SK-N-SH (cell line): Measurements from ENCODE around the gene DTX3L. TPM values are rescaled to one million over a fixed set of nuclear protein-coding genes. Genes with fewer than 3 reads are reported as not detected.

Experiments
- CTCF ChIA-PET: fragments of 300-600, 350-600 bp; formaldehyde crosslinking; extraction: SDS; loops from one replicate; lab custom pipeline; 2021; lab: Yijun Ruan, JAX
- POLR2A ChIA-PET: fragments of 350-600 bp; sonication (Branson Sonifier 250); formaldehyde crosslinking; extraction: SDS; loops from one replicate; lab custom pipeline; 2020; ENCODE audit warnings: antibody characterized with exemption, inconsistent platforms; lab: Yijun Ruan, JAX
- DNase-seq: peaks from one replicate; pipeline ENCODE4 v3.0.0; 2012
- H2AFZ ChIP-seq: fragments of 200-600 bp; sonication (generic); 2 replicates; pipeline ENCODE4 v1.8.1; 2016; ENCODE audit warnings: antibody characterized with exemption, mild to moderate bottlenecking, low read depth
- H3F3A ChIP-seq: fragments of 200-600 bp; sonication (generic); replicated peaks from 2 replicates; pipeline ENCODE3; 2016; ENCODE audit warnings: antibody characterized with exemption, mild to moderate bottlenecking; ENCODE audit not compliant: insufficient read depth
- H3K27ac ChIP-seq, 2 experiments: fragments of 200-500 bp in 1 of 2; fragments of 200-600 bp in 1 of 2; sonication (Bioruptor generic) in 1 of 2; sonication (generic), shearing (Covaris generic) in 1 of 2; 2 replicates each; pipeline versions ENCODE4 v1.5.1 to v1.6.1; 2014 to 2016; ENCODE audit warnings: low read depth in 2 of 2, inconsistent platforms in 1 of 2, low read length in 1 of 2, mild to moderate bottlenecking in 1 of 2, mixed read lengths in 1 of 2
- H3K27me3 ChIP-seq: fragments of 200-600 bp; sonication (generic), shearing (Covaris generic); 2 replicates; pipeline ENCODE4 v1.6.1; 2016; ENCODE audit warnings: mixed run types; ENCODE audit not compliant: insufficient read depth
- H3K36me3 ChIP-seq, 2 experiments: fragments of 200-500 bp in 1 of 2; fragments of 200-600 bp in 1 of 2; sonication (Bioruptor generic) in 1 of 2; sonication (generic) in 1 of 2; replicated peaks in 1 of 2; 2 replicates each; pipeline versions ENCODE3 to v1.5.1; 2014 to 2016; ENCODE audit warnings: low read length in 1 of 2, mild to moderate bottlenecking in 1 of 2; ENCODE audit not compliant: insufficient read depth in 2 of 2, control insufficient read depth in 1 of 2
- H3K4me1 ChIP-seq, 2 experiments: fragments of 200-500 bp in 1 of 2; fragments of 200-600 bp in 1 of 2; sonication (Bioruptor generic) in 1 of 2; sonication (generic), shearing (Covaris generic) in 1 of 2; 2 replicates each; pipeline versions ENCODE4 v1.5.1 to v1.6.1; 2014 to 2016; ENCODE audit warnings: low read depth in 1 of 2, low read length in 1 of 2, mixed run types in 1 of 2; ENCODE audit not compliant: insufficient read depth in 2 of 2, control insufficient read depth in 1 of 2
- H3K4me2 ChIP-seq: fragments of 200-600 bp; sonication (generic), shearing (Covaris generic); 2 replicates; pipeline ENCODE4 v1.6.1; 2017; ENCODE audit warnings: mixed run types
- H3K4me3 ChIP-seq, 2 experiments: fragments of 200-500 bp in 1 of 2; fragments of 200-600 bp in 1 of 2; sonication (Bioruptor generic) in 1 of 2; sonication (generic), shearing (Covaris generic) in 1 of 2; 2 replicates each; pipeline versions ENCODE4 v1.5.1 to v1.8.1; 2014 to 2016; ENCODE audit warnings: low read depth in 2 of 2, inconsistent platforms in 1 of 2, low read length in 1 of 2, mild to moderate bottlenecking in 1 of 2, mixed read lengths in 1 of 2, moderate library complexity in 1 of 2
- H3K79me2 ChIP-seq: fragments of 200-600 bp; sonication (generic); 2 replicates; pipeline ENCODE4 v1.8.1; 2017; ENCODE audit warnings: mild to moderate bottlenecking; ENCODE audit not compliant: insufficient read depth
- H3K9ac ChIP-seq: fragments of 200-600 bp; sonication (generic); 2 replicates; pipeline ENCODE4 v1.6.1; 2017; ENCODE audit warnings: mixed run types
- H3K9me2 ChIP-seq: fragments of 200-600 bp; sonication (generic); 2 replicates; pipeline ENCODE4 v1.6.1; 2017; ENCODE audit warnings: mixed run types
- H3K9me3 ChIP-seq: fragments of 200-600 bp; sonication (generic); 2 replicates; pipeline ENCODE4 v1.6.1; 2017; ENCODE audit warnings: mixed run types, mild to moderate bottlenecking, moderate library complexity
- H4K20me1 ChIP-seq: fragments of 200-600 bp; sonication (generic); 2 replicates; pipeline ENCODE4 v1.6.1; 2017; ENCODE audit warnings: mild to moderate bottlenecking, mixed run types; ENCODE audit not compliant: insufficient read depth
- EZH2phosphoT487 ChIP-seq: fragments of 200-600 bp; sonication (generic); IDR thresholded peaks from 2 replicates; pipeline ENCODE4 v1.6.1; 2017; ENCODE audit warnings: low read depth, mixed run types, mild to moderate bottlenecking, antibody characterized with exemption, moderate library complexity, borderline replicate concordance
- FOSL2 ChIP-seq: IDR thresholded peaks from 2 replicates; pipeline ENCODE4 v1.4.0; 2012; ENCODE audit warnings: low read depth, mild to moderate bottlenecking, moderate library complexity, borderline replicate concordance
- JUND ChIP-seq: IDR thresholded peaks from 2 replicates; pipeline ENCODE4 v1.4.0; 2012
- MXI1 ChIP-seq: IDR thresholded peaks from 2 replicates; pipeline ENCODE4 v1.6.1; 2012; ENCODE audit warnings: mild to moderate bottlenecking, low read depth, low read length, improper control_type of control experiment
- RAD21 ChIP-seq: IDR thresholded peaks from 2 replicates; pipeline ENCODE4 v1.6.1; 2012; ENCODE audit warnings: mild to moderate bottlenecking, low read length
- TCF12 ChIP-seq: IDR thresholded peaks from 2 replicates; pipeline ENCODE4 v1.4.0; 2012
- USF2 ChIP-seq: fragments of 150-350 bp; IDR thresholded peaks from 2 replicates; pipeline ENCODE4 v1.6.1; 2017; ENCODE audit warnings: antibody characterized with exemption, low read length, low read depth, borderline replicate concordance
- WGBS: methylation state at CpG from one replicate; pipeline ENCODE4 v1.1.6; 2017; ENCODE audit warnings: low lambda C conversion rate; 5-methylcytosine and 5-hydroxymethylcytosine counted together
- polyA plus RNA-seq, 3 experiments: library from polyadenylated mRNA; depleted of rRNA; stranded (reverse); fragments of >200 nt; gene quantifications; 2 replicates each; pipeline ENCODE4 v1.2.3, GENCODE V29; 2012
- TF ChIP-seq, protein P1 (sequence below): IDR thresholded peaks from 2 replicates; pipeline ENCODE4 v1.4.0; 2012; ENCODE audit warnings: low read depth, borderline replicate concordance
- TF ChIP-seq, protein P2 (sequence below): IDR thresholded peaks from 2 replicates; pipeline ENCODE4 v1.4.0; 2012; ENCODE audit warnings: low read depth
- TF ChIP-seq, protein P3 (sequence below): IDR thresholded peaks from 2 replicates; pipeline ENCODE4; 2012

The DTX3L gene
- polyA plus RNA-seq, 1 of the 3 experiments (the other 2 are of a cell fraction): 2.7 TPM

DNA sequence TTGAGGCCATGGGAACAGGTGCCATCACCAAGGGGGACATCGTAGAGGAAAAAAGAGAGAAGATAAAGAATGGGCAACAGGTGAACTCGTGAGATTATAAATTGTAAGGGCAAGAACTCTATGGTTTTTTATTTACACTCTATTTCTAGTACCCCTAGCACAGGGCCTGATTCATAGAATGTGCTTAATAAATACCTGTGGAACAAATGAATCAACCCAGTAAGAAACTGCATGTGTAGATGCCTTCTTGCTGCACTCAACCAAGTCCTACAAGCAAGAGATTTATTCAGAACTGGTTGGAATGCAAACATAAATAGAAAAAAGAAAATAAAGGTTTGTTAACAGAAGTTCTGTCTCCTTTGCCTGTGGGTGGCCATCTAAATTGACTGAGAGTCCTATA is 30.7 kb upstream of the DTX3L start:
- no peak for DNase-seq

DNA sequence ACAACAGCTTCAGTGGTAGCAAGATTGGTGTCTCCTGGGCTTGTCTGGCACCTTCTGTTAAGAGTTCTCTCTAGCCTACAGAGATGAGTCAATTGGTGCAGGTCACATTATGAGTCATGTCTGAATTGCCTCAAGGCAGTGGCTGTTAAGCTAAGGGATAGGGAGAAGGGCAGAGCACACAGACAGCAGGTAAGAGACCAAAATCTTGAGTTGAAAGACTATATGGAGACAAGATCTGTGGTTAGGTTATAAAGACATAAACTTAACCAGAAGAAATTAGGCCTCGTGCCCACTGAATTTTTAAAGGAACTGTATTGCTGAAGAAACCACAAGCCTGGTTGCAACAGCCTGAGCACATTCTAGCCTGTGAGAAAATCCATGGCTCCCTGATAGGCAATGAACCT is 30.2 kb upstream of the DTX3L start:
- Histone ChIP-seq H3K9ac (no peak overlapping the region), H3K79me2 (no peaks in the 10 kb centered on the region), H4K20me1 (no peaks in the 10 kb centered on the region), H3K9me3 (no peaks in the 10 kb centered on the region), H3K27ac (no peak overlapping the region), H3F3A (peaks cover 6% of the 10 kb centered on the region), H3K36me3 (peaks cover 16 to 37% of the 10 kb centered on the region in 2 experiments), H3K4me1 (0 out of 4 replicates have a peak, but pooled peaks cover 0 to 7% of the 10 kb centered on the region in 2 experiments), H3K9me2 (no peaks in the 10 kb centered on the region), H3K4me3 (no peak overlapping the region), H3K4me2 (no peak overlapping the region), H3K27me3 (no peaks in the 10 kb centered on the region), H2AFZ (no peak overlapping the region)
- TF ChIP-seq JUND (peak; percentile 77), MXI1 (no peak), USF2 (no peak), FOSL2 (peak; percentile 91), EZH2phosphoT487 (no peak)
- TF ChIP-seq, protein P1, sequence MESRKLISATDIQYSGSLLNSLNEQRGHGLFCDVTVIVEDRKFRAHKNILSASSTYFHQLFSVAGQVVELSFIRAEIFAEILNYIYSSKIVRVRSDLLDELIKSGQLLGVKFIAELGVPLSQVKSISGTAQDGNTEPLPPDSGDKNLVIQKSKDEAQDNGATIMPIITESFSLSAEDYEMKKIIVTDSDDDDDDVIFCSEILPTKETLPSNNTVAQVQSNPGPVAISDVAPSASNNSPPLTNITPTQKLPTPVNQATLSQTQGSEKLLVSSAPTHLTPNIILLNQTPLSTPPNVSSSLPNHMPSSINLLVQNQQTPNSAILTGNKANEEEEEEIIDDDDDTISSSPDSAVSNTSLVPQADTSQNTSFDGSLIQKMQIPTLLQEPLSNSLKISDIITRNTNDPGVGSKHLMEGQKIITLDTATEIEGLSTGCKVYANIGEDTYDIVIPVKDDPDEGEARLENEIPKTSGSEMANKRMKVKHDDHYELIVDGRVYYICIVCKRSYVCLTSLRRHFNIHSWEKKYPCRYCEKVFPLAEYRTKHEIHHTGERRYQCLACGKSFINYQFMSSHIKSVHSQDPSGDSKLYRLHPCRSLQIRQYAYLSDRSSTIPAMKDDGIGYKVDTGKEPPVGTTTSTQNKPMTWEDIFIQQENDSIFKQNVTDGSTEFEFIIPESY: no peak
- TF ChIP-seq, protein P2, sequence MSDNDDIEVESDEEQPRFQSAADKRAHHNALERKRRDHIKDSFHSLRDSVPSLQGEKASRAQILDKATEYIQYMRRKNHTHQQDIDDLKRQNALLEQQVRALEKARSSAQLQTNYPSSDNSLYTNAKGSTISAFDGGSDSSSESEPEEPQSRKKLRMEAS: no peak
- TF ChIP-seq, protein P3, sequence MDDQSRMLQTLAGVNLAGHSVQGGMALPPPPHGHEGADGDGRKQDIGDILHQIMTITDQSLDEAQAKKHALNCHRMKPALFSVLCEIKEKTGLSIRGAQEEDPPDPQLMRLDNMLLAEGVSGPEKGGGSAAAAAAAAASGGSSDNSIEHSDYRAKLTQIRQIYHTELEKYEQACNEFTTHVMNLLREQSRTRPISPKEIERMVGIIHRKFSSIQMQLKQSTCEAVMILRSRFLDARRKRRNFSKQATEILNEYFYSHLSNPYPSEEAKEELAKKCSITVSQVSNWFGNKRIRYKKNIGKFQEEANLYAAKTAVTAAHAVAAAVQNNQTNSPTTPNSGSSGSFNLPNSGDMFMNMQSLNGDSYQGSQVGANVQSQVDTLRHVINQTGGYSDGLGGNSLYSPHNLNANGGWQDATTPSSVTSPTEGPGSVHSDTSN: no peak
- 14% methylated on average over 1 of the region's 1 CpG for WGBS
- DNase-seq: no peak
- POLR2A ChIA-PET: no interaction called here
- CTCF ChIA-PET: interaction anchor here (1.0 kb wide), 1 partner anchor 141 kb away, joined by 4 read pairs; no protein-coding TSS in a partner anchor

More for the DNA sequence above, 30.7 kb upstream of the DTX3L start:
- Histone ChIP-seq H4K20me1 (no peaks in the 10 kb centered on the region), H3K9ac (no peak overlapping the region), H2AFZ (no peak overlapping the region), H3K36me3 (peaks cover 16 to 37% of the 10 kb centered on the region in 2 experiments), H3K9me2 (no peaks in the 10 kb centered on the region), H3F3A (peaks cover 6% of the 10 kb centered on the region), H3K4me3 (no peak overlapping the region), H3K79me2 (no peaks in the 10 kb centered on the region), H3K4me2 (no peak overlapping the region), H3K27me3 (no peaks in the 10 kb centered on the region), H3K4me1 (0 out of 4 replicates have a peak, but pooled peaks cover 0 to 7% of the 10 kb centered on the region in 2 experiments), H3K27ac (no peak overlapping the region), H3K9me3 (no peaks in the 10 kb centered on the region)
- WGBS: 79% methylated on average over 2 of the region's 2 CpGs
- CTCF ChIA-PET: no interaction called here
- POLR2A ChIA-PET: no interaction called here
- TF ChIP-seq RAD21: no peak
- TF ChIP-seq EZH2phosphoT487: no peak
- TF ChIP-seq USF2: no peak
- TF ChIP-seq TCF12: no peak
- TF ChIP-seq MXI1: no peak
